Measurements from ENCODE around the gene SAP30L.

DNA sequence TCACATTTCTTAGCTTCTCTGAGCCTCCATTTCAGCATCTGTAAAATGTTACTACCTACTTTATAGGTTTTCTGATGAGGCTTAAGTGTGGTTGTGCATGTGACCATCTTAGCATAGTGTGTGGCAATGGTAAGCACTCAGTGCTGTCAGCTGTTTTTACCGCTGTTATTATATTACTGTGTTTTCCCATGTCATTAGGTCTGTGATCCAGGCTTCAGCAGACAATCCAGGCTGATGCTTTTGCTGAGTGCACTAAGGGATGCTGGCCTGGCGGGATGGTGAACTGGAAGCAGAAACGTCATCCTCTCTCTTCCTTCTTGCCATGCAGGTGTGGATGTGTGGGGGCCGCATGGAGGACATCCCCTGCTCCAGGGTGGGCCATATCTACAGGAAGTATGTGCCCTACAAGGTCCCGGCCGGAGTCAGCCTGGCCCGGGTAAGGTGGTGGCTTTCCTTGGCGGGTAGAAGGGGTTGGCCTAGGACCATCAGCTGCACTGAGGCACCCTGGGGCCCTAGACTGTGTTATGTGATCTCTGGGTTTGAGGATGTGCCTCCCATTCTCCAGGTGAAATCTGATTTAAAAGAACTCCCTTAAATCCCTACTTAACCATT, 41.9 kb upstream of the SAP30L start:
- TF ChIP-seq POLR2AphosphoS5 (IDR thresholded peaks at IDR 0.05; ENCODE audit: low read depth) = no peak
- TF ChIP-seq, protein P1, sequence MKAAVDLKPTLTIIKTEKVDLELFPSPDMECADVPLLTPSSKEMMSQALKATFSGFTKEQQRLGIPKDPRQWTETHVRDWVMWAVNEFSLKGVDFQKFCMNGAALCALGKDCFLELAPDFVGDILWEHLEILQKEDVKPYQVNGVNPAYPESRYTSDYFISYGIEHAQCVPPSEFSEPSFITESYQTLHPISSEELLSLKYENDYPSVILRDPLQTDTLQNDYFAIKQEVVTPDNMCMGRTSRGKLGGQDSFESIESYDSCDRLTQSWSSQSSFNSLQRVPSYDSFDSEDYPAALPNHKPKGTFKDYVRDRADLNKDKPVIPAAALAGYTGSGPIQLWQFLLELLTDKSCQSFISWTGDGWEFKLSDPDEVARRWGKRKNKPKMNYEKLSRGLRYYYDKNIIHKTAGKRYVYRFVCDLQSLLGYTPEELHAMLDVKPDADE (IDR thresholded peaks at IDR 0.05) = no peak
- TF ChIP-seq, protein P2, sequence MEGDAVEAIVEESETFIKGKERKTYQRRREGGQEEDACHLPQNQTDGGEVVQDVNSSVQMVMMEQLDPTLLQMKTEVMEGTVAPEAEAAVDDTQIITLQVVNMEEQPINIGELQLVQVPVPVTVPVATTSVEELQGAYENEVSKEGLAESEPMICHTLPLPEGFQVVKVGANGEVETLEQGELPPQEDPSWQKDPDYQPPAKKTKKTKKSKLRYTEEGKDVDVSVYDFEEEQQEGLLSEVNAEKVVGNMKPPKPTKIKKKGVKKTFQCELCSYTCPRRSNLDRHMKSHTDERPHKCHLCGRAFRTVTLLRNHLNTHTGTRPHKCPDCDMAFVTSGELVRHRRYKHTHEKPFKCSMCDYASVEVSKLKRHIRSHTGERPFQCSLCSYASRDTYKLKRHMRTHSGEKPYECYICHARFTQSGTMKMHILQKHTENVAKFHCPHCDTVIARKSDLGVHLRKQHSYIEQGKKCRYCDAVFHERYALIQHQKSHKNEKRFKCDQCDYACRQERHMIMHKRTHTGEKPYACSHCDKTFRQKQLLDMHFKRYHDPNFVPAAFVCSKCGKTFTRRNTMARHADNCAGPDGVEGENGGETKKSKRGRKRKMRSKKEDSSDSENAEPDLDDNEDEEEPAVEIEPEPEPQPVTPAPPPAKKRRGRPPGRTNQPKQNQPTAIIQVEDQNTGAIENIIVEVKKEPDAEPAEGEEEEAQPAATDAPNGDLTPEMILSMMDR (conservative IDR thresholded peaks at IDR 0.05; ENCODE audit: low read depth in 2 of 2) = no peak
- no peak for TF ChIP-seq REST (IDR thresholded peaks at IDR 0.05; ENCODE audit: unreplicated experiment)
